HCT116 (cell line): Measurements from ENCODE around the gene TSPAN31. TPM values are rescaled to one million over a fixed set of nuclear protein-coding genes. Genes with fewer than 3 reads are reported as not detected.

ENCODE experiments used
- ATAC-seq: fragments of 200-7000 bp; cut with Tn5 transposase; 2 replicates; pipeline ENCODE4 v1.9.1; 2020; ENCODE audit warnings: mild to moderate bottlenecking, moderate library complexity
- BruUV-seq: library from RNA; stranded (reverse); fragments of 400-500 nt; replicated peaks from 2 replicates; lab custom pipeline; 2021; lab: Mats Ljungman, UMichigan
- CTCF ChIA-PET: fragments of 300-600 bp; sonication (Branson Sonifier 250); formaldehyde crosslinking; loops from one replicate; lab custom pipeline; 2021; ENCODE audit warnings: antibody characterized with exemption; lab: Charles Lee
- POLR2A ChIA-PET: fragments of 300-600, 350-600 bp; sonication (Branson Sonifier 250); formaldehyde crosslinking; loops from one replicate; lab custom pipeline; 2021; ENCODE audit warnings: antibody characterized with exemption; lab: Charles Lee
- RAD21 ChIA-PET, 2 experiments: fragments of 300-600 bp; sonication (Branson Sonifier 250); formaldehyde crosslinking; loops; one replicate each; lab custom pipeline; 2023; ENCODE audit warnings: low total read pairs in 2 of 2; ENCODE audit not compliant: uncharacterized antibody in 2 of 2, unreplicated experiment in 2 of 2, low non-redundant PET in 1 of 2; lab: Charles Lee
- DNase-seq: peaks from one replicate; pipeline ENCODE4 v3.0.0-alpha.2; 2010; ENCODE audit warnings: low read depth, low spot score
- H2AFZ ChIP-seq: fragments of 200-600 bp; shearing (Covaris generic), sonication (generic); 2 replicates; pipeline ENCODE4 v1.6.1; 2017; ENCODE audit warnings: low read depth, mixed run types, mixed read lengths, antibody characterized with exemption, low read length; ENCODE audit not compliant: poor library complexity, severe bottlenecking
- H3K27ac ChIP-seq: 2 replicates; pipeline ENCODE4 v1.5.1; 2012; ENCODE audit warnings: low read depth, low read length
- H3K27me3 ChIP-seq: fragments of 200-600 bp; sonication (generic); 2 replicates; pipeline ENCODE4 v1.6.1; 2016; ENCODE audit warnings: mixed run types, low read length, mixed read lengths; ENCODE audit not compliant: insufficient read depth
- H3K36me3 ChIP-seq, 2 experiments: fragments of 200-500 bp in 1 of 2; fragments of 200-600 bp in 1 of 2; sonication (Bioruptor generic) in 1 of 2; sonication (generic) in 1 of 2; 2 replicates each; pipeline versions ENCODE4 v1.5.1 to v1.6.1; 2014 to 2016; ENCODE audit warnings: low read length in 2 of 2, inconsistent platforms in 1 of 2, mixed read lengths in 1 of 2, mixed run types in 1 of 2; ENCODE audit not compliant: insufficient read depth in 2 of 2, control insufficient read depth in 1 of 2
- H3K4me1 ChIP-seq, 2 experiments: fragments of 200-600 bp in 1 of 2; sonication (generic) in 1 of 2; 2 replicates each; pipeline versions ENCODE4 v1.5.1 to v1.6.1; 2012 to 2017; ENCODE audit warnings: low read length in 2 of 2, inconsistent platforms in 1 of 2, mild to moderate bottlenecking in 1 of 2, mixed read lengths in 1 of 2, mixed run types in 1 of 2, moderate library complexity in 1 of 2; ENCODE audit not compliant: insufficient read depth in 2 of 2, control insufficient read depth in 1 of 2
- H3K4me2 ChIP-seq: fragments of 200-600 bp; sonication (generic); 2 replicates; pipeline ENCODE4 v1.6.1; 2017; ENCODE audit warnings: mixed run types, low read length, mixed read lengths
- H3K4me3 ChIP-seq, 2 experiments: fragments of 200-600 bp in 1 of 2; sonication (generic) in 1 of 2; replicated peaks in 1 of 2; 2 replicates each; pipeline ENCODE4 v1.5.1; 2011 to 2016; ENCODE audit warnings: low read length in 2 of 2, control low read depth in 1 of 2, low read depth in 1 of 2, mild to moderate bottlenecking in 1 of 2, mixed read lengths in 1 of 2, mixed run types in 1 of 2
- H3K79me2 ChIP-seq: fragments of 200-600 bp; sonication (generic); 2 replicates; pipeline ENCODE4 v1.6.1; 2017; ENCODE audit warnings: mild to moderate bottlenecking, mixed run types, low read length, moderate library complexity, mixed read lengths; ENCODE audit not compliant: insufficient read depth
- H3K9ac ChIP-seq: fragments of 200-600 bp; sonication (generic); 2 replicates; pipeline ENCODE4 v1.6.1; 2016; ENCODE audit warnings: low read length, mixed read lengths
- H3K9me2 ChIP-seq: fragments of 200-600 bp; sonication (generic), shearing (Covaris generic); 2 replicates; pipeline ENCODE4 v1.6.1; 2017; ENCODE audit warnings: mixed run types, mild to moderate bottlenecking, moderate library complexity; ENCODE audit not compliant: insufficient read depth
- H3K9me3 ChIP-seq, 2 experiments: fragments of 200-500 bp in 1 of 2; fragments of 200-600 bp in 1 of 2; sonication (Bioruptor generic) in 1 of 2; sonication (generic) in 1 of 2; 2 replicates each; pipeline ENCODE4 v1.6.1; 2014 to 2017; ENCODE audit warnings: low read length in 2 of 2, mixed read lengths in 2 of 2, inconsistent platforms in 1 of 2, low read depth in 1 of 2, mild to moderate bottlenecking in 1 of 2, mixed run types in 1 of 2, moderate library complexity in 1 of 2; ENCODE audit not compliant: control insufficient read depth in 1 of 2, insufficient read depth in 1 of 2
- H4K20me1 ChIP-seq: fragments of 200-600 bp; sonication (generic), shearing (Covaris generic); 2 replicates; pipeline ENCODE4 v1.6.1; 2017; ENCODE audit warnings: mixed run types, mild to moderate bottlenecking, moderate library complexity; ENCODE audit not compliant: insufficient read depth
- CBX3 ChIP-seq: IDR thresholded peaks from 2 replicates; pipeline ENCODE4 v1.6.1; 2012; ENCODE audit warnings: low read depth
- CEBPB ChIP-seq: IDR thresholded peaks from 2 replicates; pipeline ENCODE4 v1.6.1; 2012; ENCODE audit warnings: low read depth
- ELF1 ChIP-seq: IDR thresholded peaks from 2 replicates; pipeline ENCODE4 v1.6.1; 2012; ENCODE audit warnings: low read depth, borderline replicate concordance
- EZH2 ChIP-seq: fragments of 200-600 bp; sonication (generic); IDR thresholded peaks from 2 replicates; pipeline ENCODE4 v1.6.1; 2017; ENCODE audit warnings: antibody characterized with exemption, mixed run types
- EZH2phosphoT487 ChIP-seq: fragments of 200-600 bp; IDR thresholded peaks from 2 replicates; pipeline ENCODE4 v1.6.1; 2018; ENCODE audit warnings: antibody characterized with exemption, borderline replicate concordance
- FOSL1 ChIP-seq: IDR thresholded peaks from 2 replicates; pipeline ENCODE4 v1.6.1; 2012; ENCODE audit warnings: low read depth
- JUND ChIP-seq: IDR thresholded peaks from 2 replicates; pipeline ENCODE4 v1.6.1; 2012
- POLR2A ChIP-seq: IDR thresholded peaks from 2 replicates; pipeline ENCODE4 v1.7.0; 2011; ENCODE audit warnings: borderline replicate concordance; ENCODE audit not compliant: insufficient read depth, insufficient read length; ENCODE audit errors: extremely low read depth
- POLR2AphosphoS5 ChIP-seq: IDR thresholded peaks from 2 replicates; pipeline ENCODE4 v1.6.1; 2011; ENCODE audit warnings: mild to moderate bottlenecking, low read depth, low read length, moderate library complexity
- RAD21 ChIP-seq: IDR thresholded peaks from 2 replicates; pipeline ENCODE4 v1.6.1; 2012; ENCODE audit warnings: low read depth, mild to moderate bottlenecking
- SP1 ChIP-seq: IDR thresholded peaks from 2 replicates; pipeline ENCODE4 v1.6.1; 2012; ENCODE audit warnings: low read depth
- YY1 ChIP-seq: IDR thresholded peaks from 2 replicates; pipeline ENCODE4 v1.6.1; 2011; ENCODE audit warnings: low read length, low read depth, moderate library complexity, mild to moderate bottlenecking; ENCODE audit not compliant: insufficient replicate concordance; ENCODE audit errors: extremely low read depth
- intact Hi-C: fragments of 100-400 bp; cut with micrococcal nuclease; formaldehyde crosslinking; loops from 2 replicates; pipeline ENCODE4 v1.10.0; 2022
- total RNA-seq: library from RNA; stranded (reverse); gene quantifications from one replicate; pipeline ENCODE4 v1.2.1, GENCODE V29; 2021; ENCODE audit not compliant: unreplicated experiment
- TF ChIP-seq, protein P1 (sequence below): IDR thresholded peaks from 2 replicates; pipeline ENCODE4 v1.6.1; 2011; ENCODE audit warnings: mild to moderate bottlenecking, low read length, moderate library complexity; ENCODE audit not compliant: insufficient replicate concordance; ENCODE audit errors: extremely low read depth
- TF ChIP-seq, protein P2 (sequence below), 3 experiments: fragments of 200-600 bp in 1 of 3; sonication (generic) in 1 of 3; IDR thresholded peaks in 2 of 3; conservative IDR thresholded peaks in 1 of 3; 2 replicates each; pipeline ENCODE4 v1.5.1; 2012 to 2017; ENCODE audit warnings: low read depth in 2 of 3, low read length in 2 of 3, antibody characterized with exemption in 1 of 3, borderline replicate concordance in 1 of 3, control low read depth in 1 of 3, mild to moderate bottlenecking in 1 of 3, mixed read lengths in 1 of 3, mixed run types in 1 of 3, moderate library complexity in 1 of 3; ENCODE audit not compliant: insufficient read depth in 1 of 3
- TF ChIP-seq, protein P3 (sequence below): IDR thresholded peaks from 2 replicates; pipeline ENCODE4 v1.6.1; 2012; ENCODE audit warnings: low read depth
- TF ChIP-seq, protein P4 (sequence below): IDR thresholded peaks from 2 replicates; pipeline ENCODE4 v1.6.1; 2012

Gene TSPAN31
- total RNA-seq, 1 experiment from 2014 or later: 14.9 TPM

GRCh38 chr12:57749061-57749460 is 4.2 kb downstream of the TSPAN31 start (continued):
- TF ChIP-seq, protein P1, sequence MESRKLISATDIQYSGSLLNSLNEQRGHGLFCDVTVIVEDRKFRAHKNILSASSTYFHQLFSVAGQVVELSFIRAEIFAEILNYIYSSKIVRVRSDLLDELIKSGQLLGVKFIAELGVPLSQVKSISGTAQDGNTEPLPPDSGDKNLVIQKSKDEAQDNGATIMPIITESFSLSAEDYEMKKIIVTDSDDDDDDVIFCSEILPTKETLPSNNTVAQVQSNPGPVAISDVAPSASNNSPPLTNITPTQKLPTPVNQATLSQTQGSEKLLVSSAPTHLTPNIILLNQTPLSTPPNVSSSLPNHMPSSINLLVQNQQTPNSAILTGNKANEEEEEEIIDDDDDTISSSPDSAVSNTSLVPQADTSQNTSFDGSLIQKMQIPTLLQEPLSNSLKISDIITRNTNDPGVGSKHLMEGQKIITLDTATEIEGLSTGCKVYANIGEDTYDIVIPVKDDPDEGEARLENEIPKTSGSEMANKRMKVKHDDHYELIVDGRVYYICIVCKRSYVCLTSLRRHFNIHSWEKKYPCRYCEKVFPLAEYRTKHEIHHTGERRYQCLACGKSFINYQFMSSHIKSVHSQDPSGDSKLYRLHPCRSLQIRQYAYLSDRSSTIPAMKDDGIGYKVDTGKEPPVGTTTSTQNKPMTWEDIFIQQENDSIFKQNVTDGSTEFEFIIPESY: no peak
- TF ChIP-seq CBX3 (no peak), SP1 (no peak)

DNA sequence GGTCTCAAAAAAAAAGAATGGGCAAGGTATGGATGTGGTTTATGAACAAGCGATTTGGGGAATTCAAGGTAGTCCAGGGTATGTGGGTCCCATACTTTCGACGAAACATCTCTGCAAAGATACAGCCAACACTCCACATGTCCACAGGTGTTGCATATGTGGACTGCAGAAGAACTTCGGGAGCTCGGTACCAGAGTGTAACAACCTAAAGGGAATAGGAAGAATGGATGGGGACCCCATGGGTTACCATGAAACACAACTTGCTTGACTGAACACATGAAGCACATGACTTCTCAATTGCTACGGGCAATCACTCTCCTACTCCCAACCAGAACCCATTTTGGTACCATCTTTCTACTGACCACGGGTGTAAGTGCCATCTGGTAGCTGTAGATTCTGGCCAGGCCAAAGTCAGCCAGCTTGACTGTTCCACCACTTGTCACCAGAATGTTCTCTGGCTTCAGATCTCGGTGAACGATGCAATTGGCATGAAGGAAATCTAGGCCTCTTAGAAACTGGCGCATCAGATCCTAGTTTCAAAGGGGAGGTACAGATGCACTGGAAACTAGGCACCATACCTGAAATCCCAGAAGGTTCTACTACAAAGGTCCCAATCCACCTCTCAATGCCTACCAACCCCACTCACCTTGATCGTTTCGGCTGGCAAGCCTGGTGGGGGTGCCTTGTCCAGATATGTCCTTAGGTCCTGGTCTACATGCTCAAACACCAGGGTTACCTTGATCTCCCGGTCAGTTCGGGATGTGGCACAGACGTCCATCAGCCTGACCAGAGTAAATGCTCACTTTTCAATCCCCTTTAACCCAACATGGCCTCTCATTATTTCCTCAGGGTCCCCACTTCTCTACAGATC is 6.0 kb downstream of the TSPAN31 start:
- peak overlapping the region; percentile 69 for H3K27ac ChIP-seq
- peaks cover 17 to 38% of the 10 kb centered on the region in 2 experiments for H3K4me1 ChIP-seq
- no peak for ATAC-seq
- H2AFZ ChIP-seq: no peak overlapping the region
- intact Hi-C loops: no loop called here
- no peaks in the 10 kb centered on the region for H4K20me1 ChIP-seq
- peak overlapping the region; percentile 88 for H3K4me2 ChIP-seq
- CTCF ChIA-PET: interaction anchor here (1.1 kb wide), 1 partner anchor 25 kb away, joined by 4 read pairs; no protein-coding TSS in a partner anchor
- peaks cover 33% of the 10 kb centered on the region for H3K79me2 ChIP-seq
- H3K36me3 ChIP-seq: peaks cover 18 to 29% of the 10 kb centered on the region in 2 experiments; a peak in 3 of 4 replicates
- RAD21 ChIA-PET: no interaction called here
- DNase-seq: no peak
- peak overlapping the region; percentile 95 for H3K9ac ChIP-seq
- POLR2A ChIA-PET: no interaction called here
- BruUV-seq: no TSS peak
- no peaks in the 10 kb centered on the region for H3K27me3 ChIP-seq
- H3K4me3 ChIP-seq: peak overlapping the region; percentile 82 to 98
- no peaks in the 10 kb centered on the region for H3K9me2 ChIP-seq
- H3K9me3 ChIP-seq: no peaks in the 10 kb centered on the region
- TF ChIP-seq CEBPB: no peak
- no peak for TF ChIP-seq FOSL1
- no peak for TF ChIP-seq ELF1
- TF ChIP-seq, protein P2, sequence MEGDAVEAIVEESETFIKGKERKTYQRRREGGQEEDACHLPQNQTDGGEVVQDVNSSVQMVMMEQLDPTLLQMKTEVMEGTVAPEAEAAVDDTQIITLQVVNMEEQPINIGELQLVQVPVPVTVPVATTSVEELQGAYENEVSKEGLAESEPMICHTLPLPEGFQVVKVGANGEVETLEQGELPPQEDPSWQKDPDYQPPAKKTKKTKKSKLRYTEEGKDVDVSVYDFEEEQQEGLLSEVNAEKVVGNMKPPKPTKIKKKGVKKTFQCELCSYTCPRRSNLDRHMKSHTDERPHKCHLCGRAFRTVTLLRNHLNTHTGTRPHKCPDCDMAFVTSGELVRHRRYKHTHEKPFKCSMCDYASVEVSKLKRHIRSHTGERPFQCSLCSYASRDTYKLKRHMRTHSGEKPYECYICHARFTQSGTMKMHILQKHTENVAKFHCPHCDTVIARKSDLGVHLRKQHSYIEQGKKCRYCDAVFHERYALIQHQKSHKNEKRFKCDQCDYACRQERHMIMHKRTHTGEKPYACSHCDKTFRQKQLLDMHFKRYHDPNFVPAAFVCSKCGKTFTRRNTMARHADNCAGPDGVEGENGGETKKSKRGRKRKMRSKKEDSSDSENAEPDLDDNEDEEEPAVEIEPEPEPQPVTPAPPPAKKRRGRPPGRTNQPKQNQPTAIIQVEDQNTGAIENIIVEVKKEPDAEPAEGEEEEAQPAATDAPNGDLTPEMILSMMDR (IDR thresholded peaks at IDR 0.05 in 2 of 3, conservative IDR thresholded peaks at IDR 0.05 in 1 of 3; ENCODE audit: borderline replicate concordance in 1 of 3, insufficient read depth in 1 of 3, low read depth in 2 of 3, low read length in 2 of 3): no peak
- no peak for TF ChIP-seq YY1
- TF ChIP-seq, protein P3, sequence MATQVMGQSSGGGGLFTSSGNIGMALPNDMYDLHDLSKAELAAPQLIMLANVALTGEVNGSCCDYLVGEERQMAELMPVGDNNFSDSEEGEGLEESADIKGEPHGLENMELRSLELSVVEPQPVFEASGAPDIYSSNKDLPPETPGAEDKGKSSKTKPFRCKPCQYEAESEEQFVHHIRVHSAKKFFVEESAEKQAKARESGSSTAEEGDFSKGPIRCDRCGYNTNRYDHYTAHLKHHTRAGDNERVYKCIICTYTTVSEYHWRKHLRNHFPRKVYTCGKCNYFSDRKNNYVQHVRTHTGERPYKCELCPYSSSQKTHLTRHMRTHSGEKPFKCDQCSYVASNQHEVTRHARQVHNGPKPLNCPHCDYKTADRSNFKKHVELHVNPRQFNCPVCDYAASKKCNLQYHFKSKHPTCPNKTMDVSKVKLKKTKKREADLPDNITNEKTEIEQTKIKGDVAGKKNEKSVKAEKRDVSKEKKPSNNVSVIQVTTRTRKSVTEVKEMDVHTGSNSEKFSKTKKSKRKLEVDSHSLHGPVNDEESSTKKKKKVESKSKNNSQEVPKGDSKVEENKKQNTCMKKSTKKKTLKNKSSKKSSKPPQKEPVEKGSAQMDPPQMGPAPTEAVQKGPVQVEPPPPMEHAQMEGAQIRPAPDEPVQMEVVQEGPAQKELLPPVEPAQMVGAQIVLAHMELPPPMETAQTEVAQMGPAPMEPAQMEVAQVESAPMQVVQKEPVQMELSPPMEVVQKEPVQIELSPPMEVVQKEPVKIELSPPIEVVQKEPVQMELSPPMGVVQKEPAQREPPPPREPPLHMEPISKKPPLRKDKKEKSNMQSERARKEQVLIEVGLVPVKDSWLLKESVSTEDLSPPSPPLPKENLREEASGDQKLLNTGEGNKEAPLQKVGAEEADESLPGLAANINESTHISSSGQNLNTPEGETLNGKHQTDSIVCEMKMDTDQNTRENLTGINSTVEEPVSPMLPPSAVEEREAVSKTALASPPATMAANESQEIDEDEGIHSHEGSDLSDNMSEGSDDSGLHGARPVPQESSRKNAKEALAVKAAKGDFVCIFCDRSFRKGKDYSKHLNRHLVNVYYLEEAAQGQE: no peak
- TF ChIP-seq POLR2AphosphoS5: no peak
- TF ChIP-seq EZH2phosphoT487: no peak
- no peak for TF ChIP-seq JUND
- no peak for TF ChIP-seq EZH2
- no peak for TF ChIP-seq SP1
- TF ChIP-seq RAD21: no peak
- TF ChIP-seq, protein P4, sequence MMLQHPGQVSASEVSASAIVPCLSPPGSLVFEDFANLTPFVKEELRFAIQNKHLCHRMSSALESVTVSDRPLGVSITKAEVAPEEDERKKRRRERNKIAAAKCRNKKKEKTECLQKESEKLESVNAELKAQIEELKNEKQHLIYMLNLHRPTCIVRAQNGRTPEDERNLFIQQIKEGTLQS: no peak
- no peak for TF ChIP-seq POLR2A
- TF ChIP-seq CBX3: no peak
